Ishikawa (cell line): ENCODE measurements around the gene CKB.

Experiments
- CEBPB ChIP-seq: IDR thresholded peaks from 2 replicates; pipeline ENCODE4 v1.6.1; 2012
- EP300 ChIP-seq: IDR thresholded peaks from 2 replicates; pipeline ENCODE4 v1.6.1; 2012; ENCODE audit warnings: borderline replicate concordance
- MAX ChIP-seq: IDR thresholded peaks from 2 replicates; pipeline ENCODE4 v1.6.1; 2012
- TCF12 ChIP-seq: IDR thresholded peaks from 2 replicates; pipeline ENCODE4 v1.6.1; 2012; ENCODE audit warnings: low read depth
- YY1 ChIP-seq: IDR thresholded peaks from 2 replicates; pipeline ENCODE4 v1.6.1; 2012; ENCODE audit warnings: low read depth
- TF ChIP-seq, protein P1 (sequence below): IDR thresholded peaks from 2 replicates; pipeline ENCODE4 v1.6.1; 2012

DNA sequence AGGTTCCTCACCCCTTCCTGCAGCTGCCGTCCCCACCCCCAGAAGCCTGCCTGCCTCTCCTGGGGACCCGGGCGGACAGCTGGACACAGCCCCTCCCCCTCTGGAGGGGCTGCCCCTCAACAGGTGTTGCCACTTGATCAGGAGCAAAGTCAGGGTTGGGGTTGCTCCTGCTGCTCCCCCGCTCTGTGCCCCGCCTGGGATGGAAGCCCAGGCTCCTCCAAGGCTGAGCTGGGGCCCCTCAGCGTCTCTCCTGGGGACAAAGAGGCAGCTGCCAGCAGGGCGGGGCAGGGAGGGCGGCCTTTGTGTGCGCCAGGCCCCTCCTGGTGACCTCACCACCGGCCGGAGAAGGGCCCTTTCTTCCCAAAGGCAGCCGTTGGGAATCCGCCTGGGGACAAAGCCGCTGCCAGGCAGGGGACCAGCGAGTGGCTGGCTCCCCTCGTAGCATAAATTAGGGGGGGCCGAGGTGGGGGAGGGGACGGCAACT lies 20.0 kb upstream of the CKB start:
- TF ChIP-seq EP300, result peak; percentile 41; the same call in 1 of the 2 replicates
- no peak; the same call in 1 of the 2 replicates for TF ChIP-seq MAX
- TF ChIP-seq YY1, result no peak
- peak; percentile 54; the same call in 1 of the 2 replicates for TF ChIP-seq TCF12
- TF ChIP-seq CEBPB, result no peak
- TF ChIP-seq, protein P1, sequence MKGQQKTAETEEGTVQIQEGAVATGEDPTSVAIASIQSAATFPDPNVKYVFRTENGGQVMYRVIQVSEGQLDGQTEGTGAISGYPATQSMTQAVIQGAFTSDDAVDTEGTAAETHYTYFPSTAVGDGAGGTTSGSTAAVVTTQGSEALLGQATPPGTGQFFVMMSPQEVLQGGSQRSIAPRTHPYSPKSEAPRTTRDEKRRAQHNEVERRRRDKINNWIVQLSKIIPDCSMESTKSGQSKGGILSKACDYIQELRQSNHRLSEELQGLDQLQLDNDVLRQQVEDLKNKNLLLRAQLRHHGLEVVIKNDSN, result no peak
